GM21390 (cell line): ENCODE measurements around the gene CCNE1.
A peak's percentile ranks its signal among the peaks of the same experiment; 100 is the strongest.
"Not testable (repeated sequence)": the region's sequence is repeated elsewhere in the genome, so short reads cannot be mapped to it uniquely, and the experiment has no call there.

Experiments used
- ATAC-seq: cut with Tn5 transposase; IDR thresholded peaks from one replicate; pipeline ENCODE4 v1.9.1; 2021; ENCODE audit not compliant: unreplicated experiment

The CCNE1 gene

GRCh38 chr19:29812080-29812880 is 489 bp downstream of the CCNE1 start:
- ATAC-seq: peak; percentile 12

- no peak for ATAC-seq
Observed at GRCh38 chr19:29812881-29813275, 1.1 kb downstream of the CCNE1 start.

- no peak for ATAC-seq
Observed at GRCh38 chr19:29813642-29814041, 1.9 kb downstream of the CCNE1 start.

GRCh38 chr19:29815231-29815630 is 3.4 kb downstream of the CCNE1 start:
- ATAC-seq: peak; percentile 35

GRCh38 chr19:29817316-29817715 is 5.5 kb downstream of the CCNE1 start:
- no peak for ATAC-seq

- ATAC-seq: no peak
Observed at GRCh38 chr19:29819300-29819699, 7.5 kb downstream of the CCNE1 start.

- no peak for ATAC-seq
Observed at GRCh38 chr19:29819986-29820385, 8.2 kb downstream of the CCNE1 start.

- no peak for ATAC-seq
Observed at GRCh38 chr19:29823581-29824330, 12.0 kb downstream of the CCNE1 start.

- not testable (repeated sequence) for ATAC-seq
Observed at GRCh38 chr19:29825263-29825662, 13.5 kb downstream of the CCNE1 start.

GRCh38 chr19:29831041-29831548 is 19.3 kb downstream of the CCNE1 start:
- ATAC-seq: no peak

- no peak for ATAC-seq
Observed at GRCh38 chr19:29831686-29832085, 19.9 kb downstream of the CCNE1 start.

- ATAC-seq: no peak
Observed at GRCh38 chr19:29832801-29833200, 21.0 kb downstream of the CCNE1 start.

- no peak for ATAC-seq
Observed at GRCh38 chr19:29833614-29834261, 21.9 kb downstream of the CCNE1 start.

GRCh38 chr19:29834991-29835846 is 23.4 kb downstream of the CCNE1 start:
- ATAC-seq: no peak

- ATAC-seq: peak; percentile 62
Observed at GRCh38 chr19:29836409-29836825, 24.6 kb downstream of the CCNE1 start.

- peak; percentile 61 for ATAC-seq
Observed at GRCh38 chr19:29837448-29837981, 25.7 kb downstream of the CCNE1 start.

GRCh38 chr19:29837996-29838395 is 26.2 kb downstream of the CCNE1 start:
- no peak for ATAC-seq

- no peak for ATAC-seq
Observed at GRCh38 chr19:29840066-29840950, 28.5 kb downstream of the CCNE1 start.

- no peak for ATAC-seq
Observed at GRCh38 chr19:29841209-29841558, 29.4 kb downstream of the CCNE1 start.
